Keratinocyte (primary cell): ENCODE data around the gene URGCP.

Experiments
- EZH2 ChIP-seq: IDR thresholded peaks from one replicate; pipeline ENCODE4 v1.6.1; 2012; ENCODE audit warnings: inconsistent platforms, mild to moderate bottlenecking, low read length, moderate library complexity
- TF ChIP-seq, protein P1 (sequence below), 3 experiments: IDR thresholded peaks in 1 of 3; conservative IDR thresholded peaks in 1 of 3; optimal IDR thresholded peaks in 1 of 3; 2 replicates in 2 of 3; 3 replicates in 1 of 3; pipeline versions ENCODE3 to v1.5.1; 2011; ENCODE audit warnings: low read length in 3 of 3, mild to moderate bottlenecking in 3 of 3, moderate library complexity in 2 of 3, control low read depth in 1 of 3, inconsistent platforms in 1 of 3; ENCODE audit not compliant: insufficient read depth in 2 of 3; ENCODE audit errors: extremely low read depth in 1 of 3

- TF ChIP-seq, protein P1, sequence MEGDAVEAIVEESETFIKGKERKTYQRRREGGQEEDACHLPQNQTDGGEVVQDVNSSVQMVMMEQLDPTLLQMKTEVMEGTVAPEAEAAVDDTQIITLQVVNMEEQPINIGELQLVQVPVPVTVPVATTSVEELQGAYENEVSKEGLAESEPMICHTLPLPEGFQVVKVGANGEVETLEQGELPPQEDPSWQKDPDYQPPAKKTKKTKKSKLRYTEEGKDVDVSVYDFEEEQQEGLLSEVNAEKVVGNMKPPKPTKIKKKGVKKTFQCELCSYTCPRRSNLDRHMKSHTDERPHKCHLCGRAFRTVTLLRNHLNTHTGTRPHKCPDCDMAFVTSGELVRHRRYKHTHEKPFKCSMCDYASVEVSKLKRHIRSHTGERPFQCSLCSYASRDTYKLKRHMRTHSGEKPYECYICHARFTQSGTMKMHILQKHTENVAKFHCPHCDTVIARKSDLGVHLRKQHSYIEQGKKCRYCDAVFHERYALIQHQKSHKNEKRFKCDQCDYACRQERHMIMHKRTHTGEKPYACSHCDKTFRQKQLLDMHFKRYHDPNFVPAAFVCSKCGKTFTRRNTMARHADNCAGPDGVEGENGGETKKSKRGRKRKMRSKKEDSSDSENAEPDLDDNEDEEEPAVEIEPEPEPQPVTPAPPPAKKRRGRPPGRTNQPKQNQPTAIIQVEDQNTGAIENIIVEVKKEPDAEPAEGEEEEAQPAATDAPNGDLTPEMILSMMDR (optimal IDR thresholded peaks at IDR 0.05 in 1 of 3, IDR thresholded peaks at IDR 0.05 in 1 of 3, conservative IDR thresholded peaks at IDR 0.05 in 1 of 3; ENCODE audit: extremely low read depth in 1 of 3, insufficient read depth in 2 of 3, low read length in 3 of 3) = no peak
- TF ChIP-seq EZH2 = no peak
These were observed 10.5 kb downstream of the URGCP start for GRCh38 chr7:43895847-43896415.
